Vagina (tissue), 2 donors: Measurements from ENCODE around the gene MAB21L1. TPM values are rescaled to one million over a fixed set of nuclear protein-coding genes. Genes with fewer than 3 reads are reported as not detected.

Experiments used
- DNase-seq, 2 donors: peaks; one replicate each; pipeline ENCODE4 v3.0.0-alpha.2; 2017; ENCODE audit errors: extremely low spot score in 2 of 2
- H3K27ac ChIP-seq: fragments of 200-600 bp; sonication (generic); one replicate; pipeline ENCODE4 v1.5.1; 2019
- H3K27me3 ChIP-seq: fragments of 200-600 bp; sonication (generic); one replicate; pipeline ENCODE4 v1.5.1; 2019
- H3K36me3 ChIP-seq, 2 donors: fragments of 200-600 bp; sonication (generic); one replicate each; pipeline ENCODE4 v1.5.1; 2017 to 2019
- H3K4me1 ChIP-seq: fragments of 200-600 bp; sonication (generic); one replicate; pipeline ENCODE4 v1.5.1; 2019
- H3K4me3 ChIP-seq, 2 donors: fragments of 200-600 bp; sonication (generic); 1 replicate in 1 of 2; 2 replicates in 1 of 2; pipeline ENCODE4 v1.5.1; 2016 to 2019
- H3K9me3 ChIP-seq: fragments of 200-600 bp; sonication (generic); one replicate; pipeline ENCODE4 v1.5.1; 2019
- POLR2A ChIP-seq, 2 donors: fragments of 450-650 bp; IDR thresholded peaks; one replicate each; pipeline ENCODE4 v1.6.1; 2017; ENCODE audit warnings: antibody characterized with exemption in 2 of 2, mild to moderate bottlenecking in 2 of 2, moderate library complexity in 2 of 2
- POLR2AphosphoS5 ChIP-seq, 2 donors: sonication (generic); formaldehyde crosslinking; IDR thresholded peaks; one replicate each; pipeline ENCODE4 v1.9.0; 2017; ENCODE audit warnings: antibody characterized with exemption in 2 of 2, mild to moderate bottlenecking in 2 of 2, low read depth in 1 of 2; ENCODE audit not compliant: insufficient read depth in 1 of 2
- intact Hi-C: fragments of 100-400 bp; cut with DNase I; formaldehyde crosslinking; loops from one replicate; pipeline ENCODE4 v1.15.1; 2023
- total RNA-seq: library from RNA; depleted of rRNA; stranded (reverse); fragments of >200 nt; gene quantifications from one replicate; pipeline ENCODE4 v1.2.3, GENCODE V29; 2016
- TF ChIP-seq, protein P1 (sequence below), 3 experiments: fragments of 450-650 bp in 2 of 3; fragments of 200-600 bp in 1 of 3; sonication (generic) in 1 of 3; IDR thresholded peaks; one replicate each; pipeline ENCODE4 v1.5.1; 2017 to 2019; ENCODE audit warnings: antibody characterized with exemption in 3 of 3, mild to moderate bottlenecking in 2 of 3, moderate library complexity in 2 of 3

The MAB21L1 gene
- total RNA-seq, 1 donor from 2014 or later, result 0.74 TPM

GRCh38 chr13:35449821-35450220, 26.7 kb downstream of the MAB21L1 start:
- Histone ChIP-seq H3K9me3 (no peaks in the 10 kb centered on the region), H3K27me3 (no peaks in the 10 kb centered on the region), H3K36me3 (peaks cover 0 to 5% of the 10 kb centered on the region in 2 donors), H3K4me3 (no peak overlapping the region), H3K27ac (no peak overlapping the region), H3K4me1 (no peaks in the 10 kb centered on the region)
- DNase-seq, result no peak
- intact Hi-C loops, result no loop called here
- TF ChIP-seq, protein P1, sequence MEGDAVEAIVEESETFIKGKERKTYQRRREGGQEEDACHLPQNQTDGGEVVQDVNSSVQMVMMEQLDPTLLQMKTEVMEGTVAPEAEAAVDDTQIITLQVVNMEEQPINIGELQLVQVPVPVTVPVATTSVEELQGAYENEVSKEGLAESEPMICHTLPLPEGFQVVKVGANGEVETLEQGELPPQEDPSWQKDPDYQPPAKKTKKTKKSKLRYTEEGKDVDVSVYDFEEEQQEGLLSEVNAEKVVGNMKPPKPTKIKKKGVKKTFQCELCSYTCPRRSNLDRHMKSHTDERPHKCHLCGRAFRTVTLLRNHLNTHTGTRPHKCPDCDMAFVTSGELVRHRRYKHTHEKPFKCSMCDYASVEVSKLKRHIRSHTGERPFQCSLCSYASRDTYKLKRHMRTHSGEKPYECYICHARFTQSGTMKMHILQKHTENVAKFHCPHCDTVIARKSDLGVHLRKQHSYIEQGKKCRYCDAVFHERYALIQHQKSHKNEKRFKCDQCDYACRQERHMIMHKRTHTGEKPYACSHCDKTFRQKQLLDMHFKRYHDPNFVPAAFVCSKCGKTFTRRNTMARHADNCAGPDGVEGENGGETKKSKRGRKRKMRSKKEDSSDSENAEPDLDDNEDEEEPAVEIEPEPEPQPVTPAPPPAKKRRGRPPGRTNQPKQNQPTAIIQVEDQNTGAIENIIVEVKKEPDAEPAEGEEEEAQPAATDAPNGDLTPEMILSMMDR (IDR thresholded peaks at IDR 0.05), result no peak
- TF ChIP-seq POLR2AphosphoS5 (IDR thresholded peaks at IDR 0.05; ENCODE audit: insufficient read depth in 1 of 2, low read depth in 1 of 2) (no peak), POLR2A (IDR thresholded peaks at IDR 0.05) (no peak)

DNA sequence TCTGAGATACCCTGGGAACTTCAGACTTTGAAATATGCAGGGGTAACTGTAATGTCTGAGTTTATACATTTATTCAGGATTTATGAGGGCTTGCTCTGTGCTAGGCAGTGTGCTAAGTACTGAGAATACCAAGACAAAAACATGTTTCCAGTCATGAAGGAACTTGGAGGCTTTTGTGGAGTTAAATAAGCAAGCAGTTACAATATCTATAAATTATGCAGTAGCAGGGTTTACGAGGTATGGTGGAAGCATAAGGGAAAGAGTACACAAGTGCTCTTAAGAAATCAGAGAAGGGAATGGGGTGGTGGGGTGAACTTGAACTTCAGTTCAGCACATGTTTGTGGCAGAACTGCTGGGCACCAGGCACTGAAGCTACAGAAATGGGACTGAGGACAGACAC, 28.0 kb downstream of the MAB21L1 start:
- TF ChIP-seq, protein P1 (IDR thresholded peaks at IDR 0.05), result no peak
- TF ChIP-seq POLR2AphosphoS5 (IDR thresholded peaks at IDR 0.05; ENCODE audit: insufficient read depth in 1 of 2, low read depth in 1 of 2) (no peak), POLR2A (IDR thresholded peaks at IDR 0.05) (no peak)
- peaks cover 0 to 5% of the 10 kb centered on the region in 2 donors for H3K36me3 ChIP-seq
- H3K9me3 ChIP-seq, result no peaks in the 10 kb centered on the region
- H3K4me3 ChIP-seq, result no peak overlapping the region
- H3K27me3 ChIP-seq, result no peaks in the 10 kb centered on the region
- H3K27ac ChIP-seq, result no peak overlapping the region
- no peaks in the 10 kb centered on the region for H3K4me1 ChIP-seq
- intact Hi-C loops, result no loop called here
- DNase-seq, result no peak
